GM18868 (cell line): ENCODE measurements around the gene BABAM2.
"Not testable (repeated sequence)": the region's sequence is repeated elsewhere in the genome, so short reads cannot be mapped to it uniquely, and the experiment has no call there.

Experiments used
- ATAC-seq: cut with Tn5 transposase; IDR thresholded peaks from one replicate; pipeline ENCODE4 v1.9.1; 2021; ENCODE audit warnings: mild to moderate bottlenecking, moderate library complexity; ENCODE audit not compliant: unreplicated experiment

BABAM2 gene

DNA sequence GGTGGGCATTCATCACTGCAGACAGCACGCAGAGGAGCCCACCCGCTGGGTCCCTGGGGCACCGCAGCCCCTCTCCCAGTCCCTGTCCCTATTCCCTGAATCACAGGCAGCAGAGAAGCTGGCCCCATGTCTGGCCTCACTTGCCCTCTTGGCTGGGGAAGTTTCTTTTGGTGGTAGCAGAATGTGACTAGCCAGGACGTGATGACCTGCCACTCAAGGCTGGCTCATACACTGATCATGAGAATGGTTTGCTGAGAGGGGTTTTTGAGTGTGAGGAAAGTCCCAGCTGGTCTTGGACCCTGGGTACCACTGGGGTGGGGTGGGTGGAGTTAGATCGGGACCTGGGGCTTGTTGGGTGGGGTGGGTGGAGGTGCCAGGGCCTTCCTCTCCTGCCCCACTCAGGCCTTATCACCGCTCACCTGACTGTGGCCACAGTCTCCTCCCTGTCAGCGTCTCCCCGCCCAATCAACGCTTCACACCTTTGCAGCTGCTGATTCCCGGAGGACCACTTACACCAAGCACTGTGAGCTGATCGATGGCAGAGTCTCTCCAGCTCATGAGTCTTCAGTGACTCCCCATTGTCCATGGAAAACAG lies 473.3 kb downstream of the BABAM2 start:
- no peak for ATAC-seq

- no peak for ATAC-seq
Measured at GRCh38 chr2:28364610-28365009, 474.1 kb downstream of the BABAM2 start.

DNA sequence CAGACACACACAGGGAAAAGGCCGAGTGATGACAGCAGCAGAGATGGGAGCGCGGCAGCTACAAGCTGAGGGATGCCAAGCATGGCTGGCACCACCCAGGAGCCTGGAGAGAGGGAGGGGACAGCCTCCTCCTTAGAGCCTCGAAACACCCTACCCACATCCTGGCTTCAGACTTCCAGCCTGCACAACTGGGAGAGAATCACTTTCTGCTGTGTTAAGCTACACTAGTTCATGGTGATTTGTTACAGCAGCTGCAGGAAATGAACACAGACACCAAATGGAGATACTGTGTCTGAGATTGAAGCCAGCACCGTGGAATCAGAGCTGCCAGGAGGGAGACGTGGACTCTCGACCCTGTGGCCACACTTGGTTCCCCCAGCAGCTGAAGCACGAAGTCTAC lies 474.6 kb downstream of the BABAM2 start:
- ATAC-seq, result no peak

GRCh38 chr2:28366149-28366495 lies 475.6 kb downstream of the BABAM2 start:
- no peak for ATAC-seq

GRCh38 chr2:28366496-28367282 lies 476.2 kb downstream of the BABAM2 start:
- no peak for ATAC-seq

- ATAC-seq, result no peak
Measured at GRCh38 chr2:28367667-28368356, 477.3 kb downstream of the BABAM2 start.

GRCh38 chr2:28368357-28368798 lies 477.8 kb downstream of the BABAM2 start:
- no peak for ATAC-seq

DNA sequence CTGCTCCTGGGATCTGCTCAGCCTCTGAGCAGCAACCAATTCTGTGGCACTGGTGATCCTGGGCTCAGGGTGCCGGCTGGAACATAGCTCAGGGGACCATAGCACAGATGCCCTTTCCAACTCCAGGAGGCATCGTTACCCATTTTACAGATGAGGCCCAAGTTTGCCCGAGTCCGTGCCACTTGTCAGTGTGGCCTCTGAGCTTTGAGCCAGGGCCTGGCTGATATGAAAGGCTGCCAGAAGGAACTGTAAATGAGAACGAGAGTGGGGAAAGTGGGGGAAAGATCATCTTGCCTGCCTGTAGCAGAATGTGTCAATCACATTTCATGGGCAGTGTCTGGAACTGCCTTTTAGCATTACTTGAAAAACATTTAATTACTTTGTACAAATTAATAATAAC lies 478.8 kb downstream of the BABAM2 start:
- no peak for ATAC-seq

DNA sequence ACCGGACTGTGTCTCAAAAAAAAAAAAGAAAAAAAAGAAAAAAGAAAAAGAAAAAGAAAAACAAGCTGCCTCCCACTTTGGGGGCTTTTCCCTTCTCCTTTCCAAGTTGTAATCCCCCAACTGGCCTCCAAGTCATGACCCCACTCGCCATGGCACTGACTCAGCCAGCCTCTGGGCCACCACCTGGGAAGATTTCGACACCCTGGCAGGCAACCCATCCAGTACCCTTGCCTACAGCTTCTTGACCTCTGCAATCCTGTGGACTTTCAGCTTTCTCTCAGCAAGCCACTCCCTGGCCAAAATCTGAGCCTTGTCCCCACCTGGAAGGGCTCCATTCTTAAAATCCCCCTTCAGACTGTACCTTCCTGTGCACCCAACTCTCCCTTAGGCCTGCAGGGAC lies 479.8 kb downstream of the BABAM2 start:
- no peak for ATAC-seq

GRCh38 chr2:28371728-28372127 lies 481.2 kb downstream of the BABAM2 start:
- ATAC-seq, result not testable (repeated sequence)

DNA sequence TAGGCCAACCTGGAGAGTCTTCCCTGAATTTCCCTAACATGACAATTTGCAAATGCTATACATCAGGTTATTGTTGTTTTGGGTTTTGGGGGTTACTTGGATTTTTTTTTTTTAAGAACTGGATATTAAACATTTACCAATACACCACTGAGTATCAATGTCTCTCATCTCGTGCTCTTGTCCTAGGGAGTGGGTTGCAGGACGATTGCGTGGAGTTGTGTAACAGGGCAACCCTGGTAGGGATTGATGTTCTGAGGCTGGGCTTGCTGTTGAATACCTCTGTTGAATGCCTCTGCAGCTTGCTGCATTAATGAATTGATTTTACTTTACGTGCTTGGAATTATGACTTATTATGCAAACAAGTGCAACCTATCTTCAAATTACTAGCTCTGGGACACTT lies 483.3 kb downstream of the BABAM2 start:
- ATAC-seq, result no peak

DNA sequence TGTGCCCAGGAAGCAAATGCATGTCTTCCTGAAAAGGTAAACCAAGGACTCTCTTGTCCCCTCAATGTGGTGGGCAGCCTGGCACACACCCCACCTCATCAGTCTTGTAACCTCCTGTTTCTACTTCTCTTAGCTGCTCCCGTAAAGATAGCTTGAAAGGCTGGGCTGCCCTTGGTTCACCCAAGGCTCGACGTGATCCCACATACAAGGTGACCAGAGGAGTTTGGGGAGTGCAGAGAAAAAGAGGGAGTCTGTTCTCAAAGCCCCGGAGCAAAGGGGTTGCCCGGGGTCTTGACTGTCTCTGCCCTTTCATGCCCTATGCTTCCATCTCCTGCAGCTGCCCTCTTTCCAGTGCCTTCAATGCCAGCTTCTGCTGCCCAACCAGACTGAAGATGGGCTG lies 483.8 kb downstream of the BABAM2 start:
- ATAC-seq, result no peak

DNA sequence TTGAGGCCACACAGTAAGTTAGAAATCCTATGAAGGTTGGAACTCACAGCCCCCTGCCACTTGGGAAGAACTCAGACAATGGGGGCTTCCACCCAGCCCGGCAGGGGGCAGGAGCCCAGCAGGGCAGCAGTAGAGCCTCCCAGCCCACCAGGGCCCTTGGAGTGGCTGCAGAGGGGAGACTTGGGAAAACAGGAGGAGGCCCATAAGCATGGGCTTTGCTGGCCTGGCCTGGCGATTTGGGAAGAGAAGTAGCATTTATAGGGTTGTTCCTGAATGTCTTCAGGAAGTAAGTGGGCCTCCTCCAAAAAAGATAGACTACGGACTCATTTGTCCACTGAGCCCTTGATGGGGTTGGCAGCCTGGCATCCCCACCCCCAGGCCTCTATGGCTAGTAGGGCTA lies 484.7 kb downstream of the BABAM2 start:
- ATAC-seq, result no peak

GRCh38 chr2:28375742-28376631 lies 485.5 kb downstream of the BABAM2 start:
- ATAC-seq, result no peak

DNA sequence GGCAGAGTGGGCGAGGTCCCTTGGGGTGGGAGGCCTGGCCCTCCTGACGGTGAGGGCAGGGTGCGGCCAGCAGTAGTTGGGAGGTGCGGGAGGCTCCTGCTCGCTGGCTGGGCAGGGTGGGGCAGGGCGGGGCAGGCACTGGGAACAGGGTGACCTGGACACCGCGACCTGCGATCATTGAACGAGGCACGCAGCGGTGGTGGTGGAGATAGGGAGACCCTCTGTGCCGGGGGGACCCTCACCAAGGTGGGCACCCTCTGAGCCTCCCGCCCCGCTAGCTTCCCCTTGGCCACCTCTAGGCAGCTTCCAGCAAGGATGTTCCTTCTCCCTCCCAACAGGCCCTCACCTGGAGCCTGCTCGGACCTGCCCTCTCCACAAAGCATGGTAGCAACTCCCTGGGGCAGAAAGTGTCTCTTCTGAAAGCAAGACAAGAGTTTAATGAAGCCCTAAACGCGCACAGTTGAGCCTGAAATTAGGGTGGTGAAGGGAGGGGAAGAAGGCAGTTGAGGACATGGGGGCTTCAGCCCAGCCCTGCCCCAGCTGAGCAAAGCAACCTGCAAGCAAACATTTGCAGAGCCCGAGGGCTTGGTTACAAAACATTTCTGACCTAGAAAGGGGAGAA lies 486.8 kb downstream of the BABAM2 start:
- ATAC-seq, result no peak

DNA sequence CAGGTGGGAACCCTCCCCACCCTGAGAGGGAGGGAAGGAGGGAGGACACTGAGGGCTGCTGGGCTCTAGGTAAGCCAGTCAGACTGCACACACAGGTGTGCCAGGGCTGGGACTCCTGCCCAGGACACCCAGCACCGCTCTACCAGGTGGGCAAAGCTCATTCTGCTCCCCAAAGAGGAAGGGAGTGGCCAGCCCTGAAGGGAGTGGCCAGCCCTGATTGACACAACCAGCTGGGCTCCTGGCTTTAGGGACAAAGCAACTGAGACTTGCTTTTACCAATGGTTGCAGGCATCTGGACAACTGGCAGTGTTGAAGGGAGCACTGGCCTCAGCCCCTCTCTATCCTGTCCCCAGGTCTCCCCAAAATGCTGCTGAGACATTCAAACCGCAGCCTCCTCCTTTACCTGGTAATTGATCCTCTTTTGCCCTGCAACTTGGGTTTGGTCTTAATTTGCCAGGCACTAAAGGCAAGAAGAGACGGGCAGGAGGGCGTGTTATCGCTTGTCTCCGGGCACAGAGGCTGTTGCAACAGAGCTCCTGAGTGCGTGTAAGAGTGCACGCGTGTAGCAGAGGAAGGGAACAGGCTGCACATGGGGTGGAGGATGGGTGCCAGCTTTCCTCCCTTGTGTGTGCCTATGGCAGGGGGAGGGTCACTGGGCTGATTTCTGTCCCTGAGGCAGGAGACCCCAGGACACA lies 487.6 kb downstream of the BABAM2 start:
- no peak for ATAC-seq

DNA sequence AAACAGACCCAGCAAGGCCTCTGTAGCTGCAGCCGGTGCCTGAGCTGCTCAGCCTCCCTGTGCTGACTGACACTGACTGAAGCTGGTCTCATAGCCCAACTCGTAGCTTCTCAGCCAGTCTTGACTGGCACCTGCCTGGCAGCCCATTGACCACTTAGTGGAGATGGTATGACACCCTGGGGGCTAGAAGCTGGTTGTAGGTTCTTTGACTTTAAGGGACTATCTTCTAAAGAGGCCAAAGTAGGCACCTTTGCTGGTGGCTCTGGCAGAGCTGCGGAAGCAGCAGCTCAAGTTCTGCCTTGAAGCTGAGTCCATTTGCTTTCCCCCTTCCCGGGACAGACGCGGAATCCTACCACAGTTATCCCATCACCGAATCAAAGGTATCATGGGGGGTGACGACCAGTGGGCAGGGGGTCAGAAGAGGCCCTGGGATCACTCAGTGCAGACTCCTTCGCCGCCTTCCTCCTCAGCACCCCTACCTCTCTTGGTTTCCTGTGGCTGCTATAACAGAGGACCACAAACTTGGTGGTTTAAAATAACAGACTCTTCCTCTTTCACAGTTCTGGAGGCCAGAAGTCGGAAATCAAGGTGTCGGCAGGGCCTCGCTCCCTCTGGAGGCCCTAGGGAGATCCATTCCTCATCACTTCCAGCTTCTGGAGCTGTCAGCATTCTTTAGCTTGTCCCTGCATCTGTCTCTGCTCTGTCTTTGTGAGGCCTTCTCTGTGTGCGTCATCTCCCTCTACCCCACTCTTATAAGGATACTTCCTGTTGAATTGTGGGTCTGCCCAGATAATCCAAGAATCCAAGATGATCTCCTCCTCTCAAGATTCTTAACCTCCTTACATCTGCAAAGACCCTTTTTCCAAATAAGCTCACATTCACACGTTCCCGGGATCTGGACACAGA lies 488.4 kb downstream of the BABAM2 start:
- no peak for ATAC-seq

- no peak for ATAC-seq
Measured at GRCh38 chr2:28380219-28380618, 489.7 kb downstream of the BABAM2 start.
